ENCODE results near the gene ZXDC. TPM values are rescaled to one million over a fixed set of nuclear protein-coding genes. Genes with fewer than 3 reads are reported as not detected.

ZXDC gene
- total RNA-seq, 2 donors from 2014 or later, result 30.5 to 31.6 TPM

- Mint-ChIP-seq H3K27me3 (ENCODE audit: insufficient read depth) (no peaks in the 10 kb centered on the region), H3K27ac (no peak overlapping the region)
- DNase-seq, result no peak
These were observed 40.7 kb upstream of the ZXDC start for GRCh38 chr3:126516152-126516935.

DNA sequence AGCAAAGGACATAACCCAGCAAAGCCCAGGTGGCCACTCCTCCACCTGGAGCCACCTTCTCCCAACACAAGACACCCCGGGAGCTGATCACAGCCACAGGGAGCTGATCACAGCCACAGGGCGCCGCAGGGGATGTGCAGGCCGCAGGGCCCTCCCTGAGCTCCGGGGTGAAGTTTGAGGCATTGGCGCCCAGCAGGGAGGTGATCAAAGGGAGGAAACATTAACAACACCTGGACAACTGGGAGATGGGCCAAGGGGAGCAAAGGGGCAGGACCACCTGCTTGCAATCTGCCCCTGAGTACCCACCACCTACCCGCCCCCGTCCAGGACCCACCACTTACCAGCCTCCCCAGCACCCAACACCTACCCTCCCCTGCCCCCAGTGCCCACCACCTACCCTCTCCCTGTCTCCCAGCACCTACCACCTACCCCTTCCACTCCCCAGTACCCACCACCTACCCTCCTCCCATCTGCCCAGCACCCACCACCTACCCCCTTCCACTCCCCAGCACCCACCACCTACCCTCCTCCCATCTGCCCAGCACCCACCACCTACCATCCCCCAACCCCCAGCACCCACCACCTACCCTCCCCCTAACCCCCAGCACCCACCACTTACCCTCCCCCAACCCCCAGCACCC is 39.5 kb upstream of the ZXDC start:
- 93% methylated on average over 8 of the region's 8 CpGs; no CpG with 5 or more reads in 1 of the 2 experiments for WGBS, 2 experiments (ENCODE audit: insufficient coverage in 1 of 2, insufficient read length in 1 of 2)
- no peak overlapping the region for H3K27ac Mint-ChIP-seq
- peaks cover 11% of the 10 kb centered on the region for H3K4me1 Mint-ChIP-seq

More at GRCh38 chr3:126516152-126516935, 40.7 kb upstream of the ZXDC start:
- H3K4me3 Mint-ChIP-seq, result no peak overlapping the region
- H3K4me1 ChIP-seq (ENCODE audit: control insufficient read depth, insufficient read depth, low read length), result peaks cover 7% of the 10 kb centered on the region
- no peak overlapping the region for H3K9ac ChIP-seq (ENCODE audit: extremely low read depth, low read length, poor library complexity, severe bottlenecking)
- H3K9me3 Mint-ChIP-seq, result no peaks in the 10 kb centered on the region
- H3K4me1 Mint-ChIP-seq, result peaks cover 11% of the 10 kb centered on the region
- no peak for TF ChIP-seq CTCF (conservative IDR thresholded peaks at IDR 0.05)
- H3K4me3 ChIP-seq (ENCODE audit: low read length), result no peak overlapping the region
- no peaks in the 10 kb centered on the region for H3K27me3 ChIP-seq (ENCODE audit: control insufficient read depth, insufficient read depth, low read length, poor library complexity, severe bottlenecking)
- H3K9me3 ChIP-seq (ENCODE audit: control insufficient read depth, low read length), result no peaks in the 10 kb centered on the region
- H3K36me3 ChIP-seq (ENCODE audit: control insufficient read depth, insufficient read depth, low read length), result no peaks in the 10 kb centered on the region
- no peaks in the 10 kb centered on the region for H3K36me3 Mint-ChIP-seq (ENCODE audit: low read depth)
- 94% methylated on average over 3 of the region's 6 CpGs; no CpG with 5 or more reads in 1 of the 2 experiments for WGBS, 2 experiments (ENCODE audit: insufficient coverage in 1 of 2, insufficient read length in 1 of 2)
- no peak overlapping the region for H3K27ac ChIP-seq (ENCODE audit: low read depth, low read length)

GRCh38 chr3:126514161-126514560 is 38.5 kb upstream of the ZXDC start:
- Mint-ChIP-seq H3K36me3 (ENCODE audit: low read depth) (no peaks in the 10 kb centered on the region), H3K27ac (no peak overlapping the region), H3K9me3 (no peaks in the 10 kb centered on the region), H3K4me1 (peaks cover 7% of the 10 kb centered on the region), H3K27me3 (ENCODE audit: insufficient read depth) (no peaks in the 10 kb centered on the region), H3K4me3 (no peak overlapping the region)
- no peaks in the 10 kb centered on the region for H3K27me3 ChIP-seq (ENCODE audit: control insufficient read depth, insufficient read depth, low read length, poor library complexity, severe bottlenecking)
- H3K9me3 ChIP-seq (ENCODE audit: control insufficient read depth, low read length), result no peaks in the 10 kb centered on the region
- WGBS, 2 experiments (ENCODE audit: insufficient coverage in 1 of 2, insufficient read length in 1 of 2), result 84 to 88% methylated on average over 6 to 11 of the region's 11 CpGs
- no peak overlapping the region for H3K27ac ChIP-seq (ENCODE audit: low read depth, low read length)
- TF ChIP-seq CTCF (conservative IDR thresholded peaks at IDR 0.05), result no peak
- H3K36me3 ChIP-seq (ENCODE audit: control insufficient read depth, insufficient read depth, low read length), result no peaks in the 10 kb centered on the region
- peaks cover 7% of the 10 kb centered on the region for H3K4me1 ChIP-seq (ENCODE audit: control insufficient read depth, insufficient read depth, low read length)
- no peak overlapping the region for H3K9ac ChIP-seq (ENCODE audit: extremely low read depth, low read length, poor library complexity, severe bottlenecking)
- H3K4me3 ChIP-seq (ENCODE audit: low read length), result no peak overlapping the region
- no peak for DNase-seq

More for the DNA sequence above, 39.5 kb upstream of the ZXDC start:
- Histone ChIP-seq H3K4me1 (ENCODE audit: control insufficient read depth, insufficient read depth, low read length) (peaks cover 7% of the 10 kb centered on the region), H3K9me3 (ENCODE audit: control insufficient read depth, low read length) (no peaks in the 10 kb centered on the region), H3K27ac (ENCODE audit: low read depth, low read length) (no peak overlapping the region), H3K9ac (ENCODE audit: extremely low read depth, low read length, poor library complexity, severe bottlenecking) (no peak overlapping the region), H3K27me3 (ENCODE audit: control insufficient read depth, insufficient read depth, low read length, poor library complexity, severe bottlenecking) (no peaks in the 10 kb centered on the region), H3K4me3 (ENCODE audit: low read length) (no peak overlapping the region), H3K36me3 (ENCODE audit: control insufficient read depth, insufficient read depth, low read length) (no peaks in the 10 kb centered on the region)
- no peak for TF ChIP-seq CTCF (conservative IDR thresholded peaks at IDR 0.05)
- H3K27me3 Mint-ChIP-seq (ENCODE audit: insufficient read depth), result no peaks in the 10 kb centered on the region
- no peak for DNase-seq
- H3K36me3 Mint-ChIP-seq (ENCODE audit: low read depth), result no peaks in the 10 kb centered on the region
- H3K9me3 Mint-ChIP-seq, result no peaks in the 10 kb centered on the region
- H3K4me3 Mint-ChIP-seq, result no peak overlapping the region
